GM23338 (cell line): Measurements from ENCODE around the gene CDK5RAP2. TPM values are rescaled to one million over a fixed set of nuclear protein-coding genes. Genes with fewer than 3 reads are reported as not detected.

Experiments used
- ATAC-seq: fragments of 200-7000 bp; cut with Tn5 transposase; 3 replicates; pipeline ENCODE4 v1.9.1; 2020
- DNase-seq: peaks from one replicate; pipeline ENCODE4 v3.0.0-alpha.2; 2015; ENCODE audit warnings: low spot score
- H2AFZ ChIP-seq: fragments of 200-600 bp; sonication (generic); 2 replicates; pipeline ENCODE4 v1.8.0; 2016; ENCODE audit warnings: antibody characterized with exemption, mild to moderate bottlenecking, moderate library complexity
- H3F3A ChIP-seq: fragments of 200-600 bp; sonication (generic); replicated peaks from 2 replicates; pipeline ENCODE4 v1.8.0; 2017; ENCODE audit warnings: antibody characterized with exemption, mixed run types, low read depth
- H3K27ac ChIP-seq: fragments of 200-600 bp; sonication (generic); 2 replicates; pipeline ENCODE4 v1.6.1; 2016; ENCODE audit warnings: low read depth
- H3K27me3 ChIP-seq: fragments of 200-600 bp; sonication (generic); 2 replicates; pipeline ENCODE4 v1.8.0; 2016; ENCODE audit warnings: mild to moderate bottlenecking, mixed run types, moderate library complexity; ENCODE audit not compliant: insufficient read depth
- H3K36me3 ChIP-seq: fragments of 200-600 bp; sonication (generic); 2 replicates; pipeline ENCODE4 v1.8.0; 2016; ENCODE audit warnings: mild to moderate bottlenecking; ENCODE audit not compliant: insufficient read depth
- H3K4me1 ChIP-seq: fragments of 200-600 bp; sonication (generic); 2 replicates; pipeline ENCODE4 v1.8.0; 2016; ENCODE audit warnings: mild to moderate bottlenecking, moderate library complexity; ENCODE audit not compliant: insufficient read depth
- H3K4me2 ChIP-seq: fragments of 200-600 bp; sonication (generic); 2 replicates; pipeline ENCODE4 v1.7.1; 2017; ENCODE audit warnings: mixed run types
- H3K4me3 ChIP-seq: fragments of 200-600 bp; sonication (generic); 2 replicates; pipeline ENCODE4 v1.6.1; 2016; ENCODE audit warnings: mixed run types
- H3K79me2 ChIP-seq: fragments of 200-600 bp; sonication (generic); replicated peaks from 2 replicates; pipeline ENCODE4 v1.8.0; 2017; ENCODE audit warnings: mild to moderate bottlenecking; ENCODE audit not compliant: insufficient read depth
- H3K9me2 ChIP-seq: fragments of 200-600 bp; sonication (generic); 2 replicates; pipeline ENCODE4 v1.8.0; 2017; ENCODE audit not compliant: insufficient read depth
- H4K20me1 ChIP-seq: fragments of 200-600 bp; sonication (generic); replicated peaks from 2 replicates; pipeline ENCODE4 v1.8.0; 2017; ENCODE audit warnings: mild to moderate bottlenecking; ENCODE audit not compliant: insufficient read depth
- H3K27ac Mint-ChIP-seq: 2 replicates; pipeline ENCODE4 v1.8.0; 2020; ENCODE audit warnings: inconsistent platforms, mild to moderate bottlenecking, moderate library complexity, mixed read lengths
- H3K27me3 Mint-ChIP-seq: 3 replicates; pipeline ENCODE4 v1.8.0; 2022; ENCODE audit warnings: low read depth, mild to moderate bottlenecking, moderate library complexity, mixed read lengths, inconsistent platforms; ENCODE audit not compliant: insufficient read depth, poor library complexity
- H3K36me3 Mint-ChIP-seq: 3 replicates; pipeline ENCODE4 v1.8.0; 2021; ENCODE audit warnings: low read depth, mild to moderate bottlenecking, inconsistent platforms, moderate library complexity, mixed read lengths
- H3K4me1 Mint-ChIP-seq: 3 replicates; pipeline ENCODE4 v1.8.0; 2020; ENCODE audit warnings: mild to moderate bottlenecking, inconsistent platforms, mixed read lengths
- H3K4me3 Mint-ChIP-seq: 3 replicates; pipeline ENCODE4 v1.8.0; 2021; ENCODE audit warnings: moderate library complexity, mild to moderate bottlenecking, inconsistent platforms, mixed read lengths
- H3K9me3 Mint-ChIP-seq: 3 replicates; pipeline ENCODE4 v1.8.0; 2020; ENCODE audit warnings: moderate library complexity, mild to moderate bottlenecking, inconsistent platforms, mixed read lengths
- CREB1 ChIP-seq: fragments of 250-450 bp; sonication (Bioruptor Pico); IDR thresholded peaks from 2 replicates; pipeline ENCODE4 v1.5.0; 2020; ENCODE audit warnings: low read depth, mild to moderate bottlenecking, moderate library complexity
- CTCF ChIP-seq, 2 experiments: fragments of 200-600 bp in 1 of 2; sonication (generic) in 1 of 2; conservative IDR thresholded peaks; 2 replicates each; pipeline versions ENCODE4 v1.5.1 to v1.6.1; 2016 to 2017; ENCODE audit warnings: antibody characterized with exemption in 2 of 2, low read depth in 2 of 2, mild to moderate bottlenecking in 2 of 2, moderate library complexity in 1 of 2
- EZH2 ChIP-seq: fragments of 200-600 bp; sonication (generic); IDR thresholded peaks from one replicate; pipeline ENCODE4 v1.8.0; 2017; ENCODE audit warnings: antibody characterized with exemption, mild to moderate bottlenecking, low read depth; ENCODE audit not compliant: unreplicated experiment
- EZH2phosphoT487 ChIP-seq: fragments of 200-600 bp; sonication (generic); IDR thresholded peaks from one replicate; pipeline ENCODE4 v1.8.1; 2018; ENCODE audit warnings: antibody characterized with exemption; ENCODE audit not compliant: unreplicated experiment
- NANOG ChIP-seq: IDR thresholded peaks from 2 replicates; pipeline ENCODE4 v1.6.1; 2016; ENCODE audit warnings: antibody characterized with exemption, borderline replicate concordance
- REST ChIP-seq: IDR thresholded peaks from one replicate; pipeline ENCODE4 v1.6.1; 2018; ENCODE audit warnings: antibody characterized with exemption; ENCODE audit not compliant: unreplicated experiment
- STAT1 ChIP-seq: IDR thresholded peaks from one replicate; pipeline ENCODE4 v1.6.1; 2016; ENCODE audit warnings: antibody characterized with exemption; ENCODE audit not compliant: unreplicated experiment
- ZNF331 ChIP-seq: fragments of 250-450 bp; sonication (Bioruptor Pico); IDR thresholded peaks from 2 replicates; pipeline ENCODE4 v1.5.0; 2020; ENCODE audit warnings: low read depth, mild to moderate bottlenecking, moderate library complexity
- ZNF462 ChIP-seq: fragments of 250-450 bp; sonication (Bioruptor Pico); IDR thresholded peaks from 2 replicates; pipeline ENCODE4 v1.5.0; 2020; ENCODE audit warnings: mild to moderate bottlenecking, moderate library complexity
- polyA plus RNA-seq: library from polyadenylated mRNA; unstranded; fragments of >200 nt; fragmentation: Nextera tagmentation; extraction: Ambion mirVana; gene quantifications from 2 replicates; pipeline ENCODE4 v1.2.1, GENCODE V29; 2016
- total RNA-seq: library from RNA; depleted of rRNA; stranded (reverse); fragments of >200 nt; shearing (Covaris generic); gene quantifications from 2 replicates; pipeline ENCODE4 v1.2.3, GENCODE V29; 2014

Gene CDK5RAP2
- total and polyA plus RNA-seq, 2 experiments from 2014 or later: 50.7 to 65.7 TPM

- TF ChIP-seq CTCF (conservative IDR thresholded peaks at IDR 0.05; ENCODE audit: low read depth in 2 of 2): no peak
- TF ChIP-seq EZH2: no peak
- no peak for TF ChIP-seq ZNF462 (CRISPR knock-in tag)
- no peak for TF ChIP-seq STAT1
Observed at GRCh38 chr9:120393386-120394057, 186.4 kb downstream of the CDK5RAP2 start (continued).

GRCh38 chr9:120392711-120393110, 187.3 kb downstream of the CDK5RAP2 start:
- H3K79me2 ChIP-seq: no peaks in the 10 kb centered on the region
- no peak overlapping the region for H3K27ac ChIP-seq
- Mint-ChIP-seq H3K4me1 (peaks cover 2% of the 10 kb centered on the region; the same call in 1 of the 3 replicates), H3K27ac (no peak overlapping the region), H3K4me3 (no peak overlapping the region), H3K27me3 (peaks cover 22% of the 10 kb centered on the region), H3K9me3 (no peaks in the 10 kb centered on the region), H3K36me3 (peaks cover 65% of the 10 kb centered on the region)
- H3K9me2 ChIP-seq: no peaks in the 10 kb centered on the region
- H2AFZ ChIP-seq: no peak overlapping the region
- peaks cover 15% of the 10 kb centered on the region for H3K36me3 ChIP-seq
- no peaks in the 10 kb centered on the region for H4K20me1 ChIP-seq
- H3K4me3 ChIP-seq: no peak overlapping the region
- ATAC-seq (no peak), DNase-seq (no peak)
- no peaks in the 10 kb centered on the region for H3K4me1 ChIP-seq
- no peaks in the 10 kb centered on the region for H3F3A ChIP-seq
- H3K27me3 ChIP-seq: no peaks in the 10 kb centered on the region
- TF ChIP-seq NANOG (no peak), CREB1 (CRISPR knock-in tag) (no peak), REST (no peak), ZNF331 (CRISPR knock-in tag) (no peak), EZH2 (no peak), EZH2phosphoT487 (no peak)
- H3K4me2 ChIP-seq: no peak overlapping the region
